Activated CD4-positive, alpha-beta T cell treated with anti-CD3 and anti-CD28 coated beads, Interleukin-2, amount 50 U/mL, for 4 hours (primary cell): Measurements from ENCODE around the gene SNX8.

Source experiments
- DNase-seq, 2 experiments: peaks; one replicate each; pipeline ENCODE4 v3.0.0-alpha.2; 2020

SNX8 gene

GRCh38 chr7:2242541-2243429 is 71.5 kb downstream of the SNX8 start:
- DNase-seq = no peak

GRCh38 chr7:2241580-2242540 is 72.4 kb downstream of the SNX8 start, which contains the start of the genes MRM2 and NUDT1:
TSS of gene MRM2 (minus strand) at chr7:2242205. CDS start at chr7:2242169, 36 bp downstream.
TSS of gene NUDT1 (plus strand) at chr7:2242226. CDS start at chr7:2244575, 2,349 bp downstream.
- DNase-seq = peak; percentile 44

GRCh38 chr7:2239242-2239641 is 75.0 kb downstream of the SNX8 start:
- DNase-seq = no peak

DNA sequence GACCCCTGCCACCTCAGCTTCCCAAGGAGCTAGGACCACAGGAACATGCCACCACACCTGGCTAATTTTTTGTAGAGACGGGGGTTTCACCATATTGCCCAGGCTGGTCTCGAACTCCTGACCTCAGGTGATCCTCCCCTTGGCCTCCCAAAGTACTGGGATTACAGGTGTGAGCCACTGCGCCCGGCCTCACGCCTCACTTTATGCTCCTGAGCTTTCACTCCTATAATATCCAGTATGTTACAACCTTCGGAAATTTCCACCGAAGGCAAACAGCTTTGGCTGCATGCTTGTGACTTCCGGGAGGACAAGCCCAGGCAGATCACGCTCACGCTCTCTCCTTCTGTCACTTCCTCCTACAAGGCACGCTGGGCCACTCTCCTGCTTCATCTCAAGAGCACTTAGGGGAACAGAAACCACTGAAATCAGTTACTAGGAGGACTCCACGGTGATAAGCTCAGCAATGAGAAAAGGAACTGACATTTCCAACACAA is 77.1 kb downstream of the SNX8 start:
- DNase-seq = no peak

DNA sequence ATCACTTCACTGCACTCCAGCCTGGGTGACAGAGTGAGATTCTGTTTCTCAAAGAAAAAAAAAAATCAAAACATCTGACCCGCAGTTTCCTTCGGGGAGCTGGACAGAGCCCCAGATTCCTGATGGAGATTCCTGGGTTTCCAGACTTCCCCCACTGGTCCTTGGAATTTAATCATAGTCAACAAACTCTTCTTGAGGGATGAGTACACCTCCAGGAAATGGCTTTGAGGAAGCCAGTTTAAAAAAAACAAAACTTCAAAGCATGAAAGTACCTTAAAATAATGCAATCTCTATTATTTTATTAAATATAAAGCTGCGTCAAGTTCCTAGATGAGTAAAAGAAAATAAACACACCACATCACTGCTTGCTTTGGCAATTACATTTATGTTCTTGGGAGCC is 80.3 kb downstream of the SNX8 start:
- DNase-seq = no peak

DNA sequence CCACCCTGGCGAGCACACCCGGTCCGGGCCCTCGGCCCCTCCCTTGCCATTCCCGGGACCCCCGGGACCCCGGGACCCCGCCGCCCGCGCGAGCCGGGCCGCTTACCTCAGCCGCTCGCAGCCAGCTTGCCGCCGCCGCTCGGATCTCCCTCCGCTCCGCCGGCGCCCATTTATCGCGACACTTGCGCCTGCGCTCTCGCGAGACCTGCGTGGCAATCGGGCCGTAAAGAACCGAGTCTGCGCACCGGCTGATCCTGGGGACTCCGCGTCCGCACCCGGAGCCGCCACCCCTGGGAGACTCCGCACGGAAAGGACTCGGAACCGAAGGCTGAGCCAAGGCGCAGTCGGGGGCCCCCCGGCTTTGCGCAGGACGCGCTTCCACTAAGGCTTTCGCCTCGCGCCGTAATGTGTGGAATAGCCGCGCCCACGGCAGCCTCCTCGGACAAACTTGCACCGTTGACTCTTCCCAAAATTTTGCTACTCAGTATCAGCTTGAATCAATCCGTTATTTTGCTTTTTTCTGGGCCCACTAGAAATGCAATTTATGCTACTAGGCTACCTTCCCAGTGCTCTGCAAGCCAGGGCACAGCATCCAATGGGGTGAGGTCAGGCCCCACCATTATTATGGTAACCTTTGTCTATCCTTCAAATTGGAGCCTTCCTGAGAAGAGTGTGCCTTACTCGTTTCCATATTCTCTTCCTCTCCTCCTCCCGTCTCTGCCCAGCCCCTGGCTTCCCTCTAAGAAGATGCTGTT is 81.3 kb downstream of the SNX8 start, which contains the start of gene MAD1L1:
TSS of gene MAD1L1 (minus strand) at position 180 of the 755 bp plus-strand sequence. CDS start 2,812 bp downstream, outside the sequence.
- peak; percentile 83 to 85 for DNase-seq

GRCh38 chr7:2231992-2232765 is 82.1 kb downstream of the SNX8 start:
- peak in 1 of 2 experiments; percentile 7 for DNase-seq

- DNase-seq = no peak
Observed at GRCh38 chr7:2230882-2231281, 83.4 kb downstream of the SNX8 start.

GRCh38 chr7:2230226-2230625 is 84.0 kb downstream of the SNX8 start:
- no peak for DNase-seq

DNA sequence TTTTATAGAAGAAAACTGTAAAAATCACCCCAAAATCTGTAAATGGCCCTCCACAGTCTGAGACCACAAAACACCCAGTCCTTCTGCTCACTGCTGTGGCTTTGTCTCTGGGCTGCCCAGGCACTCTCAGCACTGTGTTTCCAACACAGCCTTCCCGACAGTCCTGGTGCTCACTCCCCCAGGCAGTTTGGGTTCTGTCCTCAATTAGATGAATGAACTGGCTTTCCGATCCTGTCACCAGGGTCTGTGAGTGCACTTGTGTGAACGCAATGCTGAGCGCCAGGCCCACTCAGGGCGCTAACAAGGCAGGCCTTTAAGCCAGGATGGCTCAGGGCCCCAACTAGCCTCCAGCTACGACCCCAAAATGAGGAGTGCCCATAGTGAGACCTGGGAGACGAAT is 84.8 kb downstream of the SNX8 start:
- DNase-seq = no peak

GRCh38 chr7:2228921-2229320 is 85.3 kb downstream of the SNX8 start:
- no peak for DNase-seq

DNA sequence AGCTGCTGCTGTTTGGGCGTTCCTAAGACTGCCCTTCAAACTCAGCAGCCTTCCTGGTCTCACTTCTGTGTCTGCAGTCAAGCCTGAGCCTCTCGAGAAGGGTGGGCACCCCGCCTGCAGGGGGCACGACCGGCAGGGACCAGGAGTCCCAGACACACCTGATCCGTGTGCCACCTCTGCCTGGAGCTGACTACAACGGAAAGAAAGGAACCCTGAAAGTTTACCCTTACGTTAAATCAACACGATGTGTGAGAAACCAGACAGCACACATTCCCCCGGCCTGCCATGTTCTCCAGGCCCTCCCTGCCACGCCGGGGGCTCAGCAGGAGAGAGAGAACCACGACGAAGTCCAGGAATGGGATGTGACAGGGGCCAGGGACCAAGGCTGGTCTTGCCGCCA is 86.5 kb downstream of the SNX8 start:
- no peak for DNase-seq

DNA sequence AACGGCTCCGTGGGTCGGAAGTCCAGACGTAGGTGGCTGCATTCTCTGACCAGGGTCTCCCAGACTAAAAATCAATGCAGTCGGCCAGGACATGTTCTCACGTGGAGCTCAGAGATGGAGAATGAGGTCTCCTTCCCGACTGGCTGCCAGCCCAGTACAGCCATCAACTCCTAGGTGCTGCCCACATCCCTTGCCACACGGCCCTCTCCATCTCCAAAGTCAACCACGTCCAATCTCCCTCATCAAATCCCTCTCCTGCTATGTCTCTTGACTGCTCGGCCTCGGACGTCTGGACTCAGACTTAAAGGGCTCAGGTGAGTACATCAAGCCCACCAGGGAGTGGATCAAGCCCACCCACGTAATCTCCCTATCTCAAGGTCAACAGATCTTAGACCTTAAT is 88.4 kb downstream of the SNX8 start:
- no peak for DNase-seq

DNA sequence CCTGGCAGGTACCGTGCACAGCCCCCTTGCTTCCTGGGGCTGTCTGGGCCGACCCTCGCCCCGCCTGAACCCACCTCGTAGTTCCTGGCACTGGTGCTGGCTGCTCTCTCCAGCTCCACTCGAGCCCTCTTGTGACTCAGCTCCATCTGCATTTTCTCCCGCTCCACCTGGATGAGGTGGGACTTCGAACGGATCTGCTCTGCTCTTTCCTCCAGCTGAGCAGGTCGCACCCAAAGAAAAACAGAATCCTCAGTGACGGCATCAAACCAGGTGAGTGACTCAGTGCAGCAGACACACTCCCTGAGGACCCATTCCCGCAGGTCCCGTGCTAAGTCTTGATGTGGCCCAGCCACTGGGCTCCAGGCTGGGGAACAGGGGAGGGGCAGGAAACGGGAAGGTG is 88.9 kb downstream of the SNX8 start:
- DNase-seq = no peak

DNA sequence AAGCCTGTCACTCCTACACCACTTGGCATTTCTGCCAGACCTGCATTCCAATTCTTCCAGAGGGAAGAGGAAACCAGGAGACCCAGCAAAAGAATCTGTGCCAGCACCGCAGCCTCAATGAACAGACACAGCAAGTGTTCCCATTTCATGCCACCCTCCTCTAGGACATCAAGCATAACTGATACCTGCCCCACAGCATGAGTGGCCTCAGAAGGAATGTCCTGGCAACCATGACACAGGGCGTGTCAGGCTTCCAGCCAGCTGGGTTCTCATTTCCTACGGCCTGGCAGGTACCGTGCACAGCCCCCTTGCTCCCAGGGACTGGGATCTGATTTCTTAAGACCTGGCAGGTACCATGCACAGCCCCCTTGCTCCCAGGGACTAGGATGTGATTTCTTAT is 89.3 kb downstream of the SNX8 start:
- DNase-seq = no peak

DNA sequence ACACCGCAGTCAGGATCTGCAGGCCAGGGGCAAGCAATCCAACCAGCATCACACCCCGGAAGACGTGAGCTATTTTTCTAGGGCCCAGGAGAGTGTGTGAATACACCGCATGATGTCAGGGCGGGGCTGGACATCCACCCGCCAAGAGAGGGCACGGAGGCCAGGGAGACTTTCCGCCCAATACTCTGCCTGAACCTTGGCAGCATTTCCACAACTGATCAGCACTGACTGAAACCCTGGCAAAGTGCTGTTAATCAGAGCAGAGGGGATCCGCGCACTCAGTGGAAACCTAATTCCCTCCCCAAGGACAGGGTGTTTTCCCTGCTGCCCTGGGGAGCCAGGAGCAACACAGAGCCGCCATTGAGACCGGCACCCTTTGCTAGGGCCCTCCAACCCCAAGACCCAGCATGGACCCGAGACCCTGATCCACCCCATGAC is 89.7 kb downstream of the SNX8 start:
- DNase-seq = no peak

- DNase-seq = no peak
Observed at GRCh38 chr7:2223321-2223720, 90.9 kb downstream of the SNX8 start.

DNA sequence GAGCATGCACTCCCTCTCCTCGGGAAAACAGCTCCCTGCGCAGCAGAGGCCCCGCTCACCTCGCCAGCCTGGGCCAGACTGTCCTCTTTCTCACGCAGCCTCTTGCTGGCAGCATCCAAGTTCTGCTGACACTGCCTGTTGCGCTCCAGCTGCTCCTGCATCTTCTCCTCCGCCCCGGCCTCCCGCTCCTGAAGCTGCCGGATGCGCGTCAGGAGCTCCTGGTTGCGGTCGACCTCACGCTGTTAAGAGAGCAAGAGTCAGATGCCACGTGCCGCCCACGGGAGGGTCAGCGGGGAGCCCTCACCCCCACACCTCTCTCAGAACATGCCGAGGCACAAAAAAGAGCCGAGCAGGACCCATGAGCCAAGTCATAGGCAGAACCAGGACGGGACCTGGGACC is 91.7 kb downstream of the SNX8 start:
- DNase-seq = no peak

DNA sequence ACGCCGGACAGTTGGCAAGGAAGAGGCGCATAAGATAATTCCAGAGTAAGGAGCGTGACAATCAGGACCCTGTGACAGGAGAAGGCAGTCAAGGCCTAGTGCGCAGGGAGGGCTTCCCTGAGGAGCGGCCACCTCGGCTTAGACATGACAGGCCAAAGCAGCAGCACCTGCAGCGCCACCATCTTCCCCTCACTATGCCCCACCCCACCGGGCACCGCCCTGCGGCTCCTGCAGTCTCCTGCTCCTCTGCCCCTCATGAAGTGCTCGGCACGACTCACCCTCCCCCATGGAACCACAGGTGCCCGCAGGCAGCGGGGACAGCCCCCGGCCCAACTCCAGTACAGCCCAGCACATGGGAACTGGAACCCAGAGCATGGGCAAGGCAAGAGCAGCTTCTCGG is 93.3 kb downstream of the SNX8 start:
- DNase-seq = no peak

- DNase-seq = no peak
Observed at GRCh38 chr7:2220506-2220905, 93.7 kb downstream of the SNX8 start.

DNA sequence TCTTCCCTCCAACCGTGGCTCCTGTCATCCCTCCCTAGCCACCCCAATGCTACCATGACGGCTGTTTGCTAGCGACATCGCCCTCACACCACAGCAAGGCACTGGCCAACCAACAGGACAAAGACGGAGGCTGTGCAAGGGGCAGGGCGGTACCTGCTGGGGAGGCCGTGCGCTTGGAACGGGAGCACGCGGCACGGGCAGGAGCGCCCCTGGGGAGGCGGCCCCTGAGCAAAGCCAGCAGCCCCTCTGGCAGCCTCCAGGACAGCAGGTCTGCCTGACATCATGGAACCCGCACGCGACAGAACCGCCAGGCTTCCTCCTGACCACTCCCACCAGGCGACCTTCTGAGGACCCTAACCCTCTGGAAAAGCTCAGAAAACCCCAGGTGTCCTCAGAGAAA is 94.2 kb downstream of the SNX8 start:
- no peak for DNase-seq

DNA sequence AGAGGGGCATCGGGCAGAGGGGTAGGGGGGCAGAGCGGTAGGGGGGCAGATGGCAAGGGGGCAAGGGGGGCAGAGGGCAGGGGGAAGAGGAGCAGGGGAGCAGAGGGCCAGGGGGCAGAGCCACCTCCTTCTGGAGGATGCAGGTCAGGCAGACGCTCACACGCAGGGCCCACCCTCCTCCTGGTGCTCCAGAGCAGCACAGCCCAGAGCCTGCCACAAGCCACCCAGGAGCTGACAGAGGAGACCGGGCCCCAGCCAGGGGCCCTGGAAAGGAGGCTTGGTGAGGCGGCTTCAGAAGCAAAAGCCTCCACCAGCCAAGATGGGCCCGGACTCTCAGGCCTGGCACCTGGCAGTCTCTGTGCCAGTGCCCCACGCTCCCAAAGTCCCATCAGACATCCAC is 94.6 kb downstream of the SNX8 start:
- no peak for DNase-seq
